GM18858 (cell line): Measurements from ENCODE around the gene IREB2.
"Not testable (repeated sequence)": the region's sequence is repeated elsewhere in the genome, so short reads cannot be mapped to it uniquely, and the experiment has no call there.

Source experiments
- ATAC-seq: cut with Tn5 transposase; IDR thresholded peaks from one replicate; pipeline ENCODE4 v1.9.1; 2021; ENCODE audit not compliant: unreplicated experiment

The IREB2 gene

DNA sequence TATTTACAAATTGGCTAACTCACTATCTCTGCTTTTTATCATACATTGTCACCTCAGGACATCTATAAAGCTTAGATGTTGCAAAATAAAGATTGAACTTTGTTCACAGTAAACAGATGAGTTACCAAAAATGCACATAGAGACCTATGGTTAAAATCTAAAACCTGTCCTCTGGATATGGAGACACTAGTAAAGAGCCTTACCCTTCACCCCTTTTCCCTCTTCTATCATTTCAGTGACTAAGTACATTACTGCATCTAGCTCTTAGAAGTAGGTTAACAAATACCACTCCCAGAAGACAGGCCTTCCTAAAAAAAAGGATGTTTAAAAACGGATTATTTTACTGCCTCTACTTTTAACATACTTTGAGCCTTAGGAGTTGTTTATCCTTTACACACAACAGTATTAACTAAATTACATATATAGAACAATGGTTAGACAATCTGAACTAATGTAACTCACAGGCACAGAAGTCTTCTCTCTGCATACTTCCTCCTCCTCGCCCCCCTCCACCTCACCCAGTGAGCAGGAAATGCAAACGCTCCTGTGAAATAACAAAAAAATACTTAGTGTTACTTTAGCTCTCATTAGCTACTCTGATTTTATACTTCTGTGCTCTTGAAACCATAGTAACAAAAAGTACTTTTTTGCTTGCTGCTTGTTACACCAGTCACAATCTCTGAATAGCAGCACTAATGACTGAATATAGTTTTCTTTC, 23.3 kb downstream of the IREB2 start:
- ATAC-seq, result no peak

DNA sequence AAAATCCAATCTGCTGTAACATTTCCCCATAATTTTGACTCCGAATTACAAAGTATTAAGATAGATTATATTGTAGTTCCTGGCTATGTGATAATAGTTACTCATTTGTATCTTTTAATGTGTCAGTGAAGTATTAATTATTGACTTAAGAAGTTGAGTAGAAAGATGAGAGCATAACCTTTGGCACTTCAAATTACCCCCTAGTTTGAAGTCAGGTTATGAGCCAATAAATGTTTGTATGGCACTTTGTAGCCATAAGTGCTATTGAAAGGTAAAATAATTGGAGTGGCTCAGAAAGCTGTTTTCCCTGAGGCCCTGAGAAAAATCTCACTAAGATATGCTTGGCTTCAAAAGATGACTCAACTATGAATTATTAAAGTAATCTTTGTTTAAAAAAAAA, 31.0 kb downstream of the IREB2 start:
- ATAC-seq, result no peak

DNA sequence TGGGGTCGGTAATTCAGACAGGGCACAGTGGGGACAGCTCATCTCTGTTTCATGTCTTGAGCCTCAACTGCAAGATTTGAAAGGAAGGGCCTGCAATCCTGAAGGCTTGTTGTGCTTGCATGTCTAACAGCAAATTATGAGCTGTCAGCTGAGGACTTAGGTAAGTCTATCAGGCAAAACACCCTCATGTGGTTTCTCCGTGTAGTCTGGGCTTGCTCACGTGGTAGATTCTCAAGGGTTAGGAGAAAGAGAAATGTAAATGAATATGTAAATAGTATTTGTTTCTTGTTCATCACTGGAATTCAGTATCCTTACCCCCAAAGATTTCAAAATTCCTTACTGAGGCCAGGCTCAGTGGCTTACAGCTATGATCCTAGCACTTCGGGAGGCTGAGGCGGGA, 39.3 kb downstream of the IREB2 start:
- no peak for ATAC-seq

DNA sequence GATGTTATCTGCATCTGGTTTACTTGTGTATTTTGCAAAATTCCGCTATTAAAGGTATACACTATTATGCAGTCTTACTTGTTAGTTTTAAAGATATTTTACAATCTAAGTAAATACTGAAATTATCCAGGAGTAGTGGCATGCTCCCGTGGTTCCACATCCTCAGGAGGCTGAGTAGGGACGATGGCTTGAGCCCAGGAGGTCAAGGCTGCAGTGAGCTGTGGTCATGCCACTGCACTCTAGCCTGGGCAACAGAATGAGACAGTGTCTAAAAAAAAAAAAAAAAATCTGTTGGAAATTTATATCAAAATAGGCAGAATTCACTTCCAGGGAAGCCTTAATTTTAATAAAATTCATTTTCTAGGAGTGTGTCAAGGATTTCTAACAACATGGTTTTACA, 41.6 kb downstream of the IREB2 start:
- ATAC-seq, result no peak

DNA sequence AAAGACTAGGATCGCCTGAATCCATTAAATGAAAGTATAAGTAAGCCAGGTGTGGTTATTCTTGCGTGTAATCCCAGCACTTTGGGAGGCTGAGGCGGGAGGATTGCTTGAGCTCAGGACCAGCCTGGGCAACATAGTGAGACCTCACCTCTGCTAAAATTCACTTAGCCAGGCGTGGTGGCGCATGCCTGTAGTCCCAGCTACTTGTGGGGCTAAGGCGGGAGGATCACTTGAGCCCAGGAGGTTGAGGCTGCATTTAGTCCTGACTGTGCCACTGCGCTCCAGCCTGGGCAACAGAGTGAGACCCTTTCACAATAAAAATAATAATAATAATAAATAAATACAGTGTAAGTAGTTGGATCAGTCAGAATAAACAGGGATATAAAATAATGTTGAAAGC, 43.9 kb downstream of the IREB2 start:
- no peak for ATAC-seq

DNA sequence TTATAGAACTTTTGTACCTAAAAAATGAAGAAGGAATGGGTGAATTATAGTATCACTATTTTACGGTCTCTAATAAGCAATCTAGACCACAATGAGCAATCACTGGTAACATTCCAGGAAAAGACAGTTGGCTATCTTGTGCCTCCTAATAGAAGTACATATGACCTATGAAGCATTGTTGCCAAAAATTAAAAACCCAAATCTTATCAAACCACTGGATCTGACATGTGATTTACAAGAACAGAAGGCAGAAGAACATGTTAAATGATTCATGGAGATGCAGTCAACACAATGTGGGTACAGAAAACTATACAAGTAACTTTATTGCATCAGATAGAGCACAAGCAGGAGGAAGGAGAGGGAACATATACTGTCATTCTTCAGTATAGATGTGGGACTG, 54.9 kb downstream of the IREB2 start:
- no peak for ATAC-seq

DNA sequence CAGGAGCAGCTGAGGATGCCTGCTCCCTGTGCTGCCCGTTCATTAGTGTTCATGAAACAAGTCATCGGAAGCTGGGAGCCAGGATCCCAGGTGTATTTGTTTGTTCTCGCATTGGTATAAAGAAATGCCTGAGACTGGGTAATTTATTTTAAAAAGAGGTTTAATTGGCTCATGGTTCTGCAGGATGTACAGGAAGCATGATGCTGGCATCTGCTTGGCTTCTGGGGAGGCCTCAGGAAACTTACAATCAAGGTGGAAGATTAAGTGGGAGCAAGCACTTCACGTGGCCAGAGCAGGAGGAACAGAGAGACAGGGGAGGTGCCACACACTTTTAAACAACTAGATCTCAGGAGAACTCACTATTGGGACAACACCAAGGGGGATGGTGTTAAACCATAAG, 63.8 kb downstream of the IREB2 start:
- no peak for ATAC-seq

DNA sequence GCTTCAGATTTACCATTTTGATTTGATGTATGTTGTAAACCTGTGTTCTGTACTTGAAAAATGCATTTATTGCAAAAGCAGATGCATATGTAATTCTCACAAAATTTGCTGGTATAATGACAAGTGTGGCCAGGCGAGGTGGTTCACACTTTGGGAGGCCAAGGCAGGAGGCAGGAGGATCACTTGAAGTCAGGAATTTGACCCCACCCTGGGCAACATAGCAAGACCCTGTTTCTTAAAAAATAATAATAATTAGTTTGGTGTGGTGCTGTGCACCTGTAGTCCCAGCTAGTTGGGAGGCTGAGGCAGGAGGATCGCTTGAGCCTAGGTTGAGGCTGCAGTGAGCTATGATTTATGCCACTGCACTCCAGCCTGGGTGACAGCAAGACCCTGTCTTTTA, 64.6 kb downstream of the IREB2 start:
- ATAC-seq, result no peak

DNA sequence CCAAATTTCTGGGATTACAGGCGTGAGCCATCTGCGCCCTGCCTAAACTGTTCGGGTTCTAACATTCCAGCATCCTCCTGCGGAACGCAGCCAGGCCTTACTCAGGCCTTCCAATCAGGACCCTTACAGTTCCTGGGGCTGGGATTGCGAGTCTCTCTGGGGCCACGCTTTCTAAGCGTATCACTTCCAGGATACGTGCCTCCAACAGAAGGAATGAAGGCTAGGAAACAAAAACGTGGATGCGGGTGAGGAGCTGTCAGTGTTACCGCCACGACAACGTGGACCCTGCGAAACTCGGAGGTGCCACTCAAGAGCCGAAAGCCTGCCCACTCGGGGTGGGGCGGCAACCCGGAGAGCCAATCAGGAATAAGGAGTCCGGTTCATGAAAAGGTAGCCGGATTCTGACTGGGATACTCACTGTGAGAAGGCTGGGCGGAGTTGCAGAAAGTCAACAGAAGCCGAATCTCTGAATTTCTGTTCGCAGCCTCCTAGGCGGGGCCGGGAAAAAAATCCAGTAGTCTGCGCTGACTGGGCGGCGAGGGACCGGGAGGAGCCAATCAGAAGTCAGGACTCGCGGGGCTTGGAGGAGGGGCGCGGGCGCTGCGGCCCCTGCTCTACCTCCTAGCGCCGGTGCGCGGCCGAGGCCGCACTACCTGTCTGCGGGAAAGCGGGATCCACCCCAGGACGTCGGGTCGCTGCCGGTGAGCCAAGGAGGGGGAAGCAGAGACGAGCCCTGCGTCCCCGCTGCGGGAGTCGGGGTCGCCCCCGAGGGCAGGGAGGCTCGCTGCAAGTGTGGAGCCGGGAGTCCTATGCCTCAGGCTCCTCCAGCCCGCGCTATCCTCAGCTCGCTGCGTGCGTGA, 69.2 kb downstream of the IREB2 start, which contains the start of gene HYKK:
Gene HYKK, plus strand, starts transcription at position 607 of the 860 bp plus-strand sequence. CDS start 5,512 bp downstream, outside the sequence.
- peak; percentile 66 for ATAC-seq

DNA sequence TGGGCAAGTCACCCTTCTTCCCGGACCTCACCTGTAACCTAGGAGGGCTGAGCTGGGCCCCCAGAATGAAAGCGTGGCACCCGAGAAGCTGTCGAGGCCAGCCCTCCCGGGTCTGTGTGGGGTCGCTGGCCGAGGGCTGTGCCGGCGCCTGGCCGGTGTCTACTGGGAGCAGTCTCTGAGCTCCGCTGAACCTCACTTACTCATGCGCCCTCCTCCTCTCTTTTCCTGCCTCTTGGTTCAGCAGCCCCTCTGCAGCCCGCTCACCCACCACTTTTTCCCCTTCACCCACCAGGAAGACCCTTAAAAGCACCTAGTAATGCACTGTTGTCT, 69.8 kb downstream of the IREB2 start:
- no peak for ATAC-seq

DNA sequence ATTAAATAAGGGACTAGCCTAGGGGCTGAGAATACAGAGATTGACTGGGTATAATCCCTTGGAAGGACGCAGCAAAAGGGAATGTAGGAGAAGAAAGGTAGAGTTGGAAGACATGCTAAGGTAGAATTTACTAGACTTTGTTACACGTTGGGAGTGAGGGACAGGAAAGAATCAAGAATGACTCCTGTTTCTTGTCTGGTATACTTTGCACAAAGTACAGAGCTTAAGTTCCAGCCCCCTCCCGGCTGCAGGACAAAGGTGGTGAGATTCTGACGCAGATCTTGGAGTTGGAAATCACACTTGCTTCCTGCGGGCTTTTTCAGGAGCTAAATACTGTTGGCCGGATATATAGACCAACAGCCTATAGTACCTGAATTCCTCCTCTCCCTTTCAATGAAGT, 70.3 kb downstream of the IREB2 start:
- ATAC-seq, result no peak

DNA sequence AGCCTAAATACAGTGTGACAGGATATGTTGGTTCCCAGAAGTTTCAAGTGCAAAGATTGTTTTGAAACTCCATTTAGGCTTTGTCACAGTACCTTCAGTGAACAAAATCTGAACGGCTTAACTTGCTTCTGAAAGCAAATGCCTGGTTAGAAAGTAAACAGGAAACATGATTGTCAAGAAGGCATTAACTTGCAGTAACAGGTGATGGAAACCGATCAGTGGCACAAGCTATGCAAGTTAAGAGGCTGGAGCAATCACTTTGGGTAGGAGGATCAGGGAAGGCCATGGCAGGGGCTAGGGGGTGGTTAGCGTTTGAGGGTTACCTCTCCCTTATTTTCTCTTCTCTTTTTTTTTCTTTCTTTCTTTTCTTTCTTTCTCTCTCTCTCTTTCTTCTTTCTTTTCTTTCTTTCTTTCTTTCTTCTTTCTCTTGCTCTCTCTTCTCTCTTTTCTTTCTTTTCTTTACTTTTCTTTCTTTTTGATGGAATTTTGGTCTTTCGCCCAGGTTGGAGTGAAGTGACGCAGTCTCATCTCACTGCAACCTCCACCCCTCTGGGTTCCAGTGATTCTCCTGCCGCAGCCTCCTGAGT, 71.8 kb downstream of the IREB2 start:
- ATAC-seq, result no peak

DNA sequence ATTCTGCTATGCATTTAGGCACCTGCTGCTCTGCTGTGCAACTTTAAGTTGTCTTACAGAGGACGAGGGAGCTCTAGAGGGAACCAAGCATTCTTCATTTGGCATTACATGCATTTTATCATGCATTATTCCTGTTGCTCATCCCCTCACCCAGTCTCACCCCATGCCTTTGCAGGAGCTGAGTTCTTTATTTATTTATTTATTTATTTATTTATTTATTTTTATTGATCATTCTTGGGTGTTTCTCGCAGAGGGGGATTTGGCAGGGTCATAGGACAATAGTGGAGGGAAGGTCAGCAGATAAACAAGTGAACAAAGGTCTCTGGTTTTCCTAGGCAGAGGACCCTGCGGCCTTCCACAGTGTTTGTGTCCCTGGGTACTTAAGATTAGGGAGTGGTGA, 82.0 kb downstream of the IREB2 start:
- not testable (repeated sequence) for ATAC-seq

DNA sequence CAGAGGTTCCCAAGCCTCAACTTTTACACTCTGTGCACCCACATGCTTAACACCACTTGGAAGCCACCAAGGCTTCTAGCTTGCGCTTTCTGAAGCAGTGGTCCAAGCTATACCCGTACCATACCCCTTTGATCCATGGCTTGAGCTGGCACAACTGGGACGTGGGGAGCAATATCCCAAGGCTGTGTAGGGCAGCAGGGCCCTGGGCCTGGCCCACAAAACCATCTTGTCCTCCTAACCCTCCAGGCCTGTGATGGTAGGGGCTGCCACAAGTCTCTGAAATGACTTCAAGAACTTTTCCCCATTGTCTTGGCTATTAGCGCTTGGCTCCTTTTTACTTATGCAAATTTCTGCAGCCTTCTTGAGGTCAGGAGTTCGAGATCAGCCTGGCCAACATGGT, 86.2 kb downstream of the IREB2 start:
- ATAC-seq, result no peak

DNA sequence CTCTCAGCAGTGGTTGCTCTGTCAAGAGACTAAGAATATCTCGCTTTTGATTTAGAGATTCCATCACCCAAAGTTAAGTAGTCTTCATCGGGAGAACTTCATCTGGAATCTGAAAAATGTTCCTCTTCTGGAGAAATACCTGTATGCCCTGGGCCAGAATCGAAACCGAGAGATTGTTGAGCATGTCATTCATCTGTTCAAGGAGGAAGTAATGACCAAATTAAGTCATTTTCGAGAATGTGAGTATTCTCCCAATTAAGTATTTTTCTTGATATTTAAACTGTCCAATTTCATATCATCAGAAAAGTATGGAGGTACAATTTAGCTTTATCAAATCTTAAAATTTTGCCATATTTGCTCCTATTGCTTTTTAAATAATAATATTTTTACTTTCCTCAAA, 89.3 kb downstream of the IREB2 start:
- no peak for ATAC-seq

DNA sequence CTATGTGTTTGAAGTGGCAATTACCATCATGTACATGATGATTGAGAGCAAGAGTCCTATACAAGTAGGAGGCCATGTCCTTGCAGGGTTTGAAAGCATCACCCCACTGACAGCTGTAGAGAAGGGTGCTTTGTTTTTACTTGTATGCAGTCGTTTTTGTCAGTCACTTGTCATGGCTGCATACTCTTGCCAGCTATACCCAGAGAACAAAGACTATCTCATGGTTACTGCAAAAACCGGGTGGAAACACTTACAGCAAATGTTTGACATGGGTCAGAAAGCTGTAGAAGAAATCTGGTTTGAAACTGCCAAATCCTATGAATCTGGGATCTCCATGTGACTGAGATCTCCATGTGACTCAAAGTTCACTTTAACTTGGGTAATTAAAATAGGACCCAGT, 95.3 kb downstream of the IREB2 start:
- no peak for ATAC-seq

DNA sequence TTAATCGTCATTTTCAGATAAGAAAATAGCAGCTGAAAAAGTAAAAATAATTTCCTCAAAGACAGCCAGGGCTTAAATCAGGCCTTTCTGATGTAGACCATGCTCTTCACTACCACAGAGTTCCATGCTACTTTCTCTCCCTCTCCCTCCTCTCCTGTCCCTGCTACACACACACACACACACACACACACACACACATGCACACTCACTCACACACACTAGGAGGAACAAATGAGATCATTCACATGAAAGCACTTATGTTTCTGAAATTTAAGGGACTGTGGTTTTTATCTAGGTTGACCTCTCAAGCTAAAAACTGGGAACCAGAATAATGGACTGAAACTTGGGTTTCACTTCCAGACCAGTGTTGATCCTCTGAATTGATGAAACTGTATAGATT, 98.1 kb downstream of the IREB2 start:
- no peak for ATAC-seq

DNA sequence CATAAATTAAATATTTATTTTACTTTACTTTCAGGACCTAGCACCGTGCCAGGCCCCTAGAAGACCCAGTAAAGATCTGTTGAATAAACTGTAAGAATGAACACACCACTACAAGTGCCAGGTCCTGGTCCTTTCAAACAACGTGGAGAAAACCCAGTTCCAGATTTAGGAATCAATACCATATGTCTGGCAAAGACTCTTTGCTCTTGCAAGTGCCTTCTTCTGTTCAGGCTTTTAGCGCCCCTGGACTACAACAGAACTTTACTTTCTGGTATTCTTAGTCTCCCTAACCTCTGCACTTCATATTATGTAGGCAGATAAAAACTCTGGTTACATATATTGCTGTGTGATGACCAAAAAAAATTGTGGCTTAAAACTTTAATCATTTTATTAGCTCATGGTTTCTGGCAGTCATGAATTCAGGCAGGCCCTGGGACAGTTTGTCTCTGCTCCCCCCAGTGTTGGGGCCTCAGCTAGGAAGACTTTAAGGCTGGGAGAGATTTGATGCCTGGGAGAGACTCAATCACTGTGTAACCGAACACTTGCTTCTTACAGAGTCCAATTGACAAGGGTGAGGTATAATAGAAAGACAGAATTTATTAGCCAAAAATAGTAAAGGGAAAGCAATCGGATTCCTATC, 99.4 kb downstream of the IREB2 start:
- no peak for ATAC-seq

DNA sequence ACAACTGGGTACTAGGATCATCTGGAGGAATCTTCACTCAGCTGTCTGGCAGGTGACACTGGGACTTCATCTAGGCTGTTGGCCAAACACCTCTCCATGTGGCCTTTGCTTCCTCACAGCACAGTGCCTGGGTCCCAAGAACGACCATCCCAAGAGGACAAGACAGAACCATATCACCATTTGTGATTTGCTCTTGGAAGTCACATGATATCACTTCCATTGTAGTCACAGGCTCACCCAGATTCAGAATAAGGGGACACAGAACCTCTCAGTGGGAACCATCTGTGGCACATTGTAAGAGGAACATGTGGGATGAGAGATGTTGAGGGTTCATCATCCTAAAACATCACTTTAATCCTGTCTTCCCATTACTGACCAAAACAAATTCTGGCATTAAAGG, 100.3 kb downstream of the IREB2 start:
- no peak for ATAC-seq

DNA sequence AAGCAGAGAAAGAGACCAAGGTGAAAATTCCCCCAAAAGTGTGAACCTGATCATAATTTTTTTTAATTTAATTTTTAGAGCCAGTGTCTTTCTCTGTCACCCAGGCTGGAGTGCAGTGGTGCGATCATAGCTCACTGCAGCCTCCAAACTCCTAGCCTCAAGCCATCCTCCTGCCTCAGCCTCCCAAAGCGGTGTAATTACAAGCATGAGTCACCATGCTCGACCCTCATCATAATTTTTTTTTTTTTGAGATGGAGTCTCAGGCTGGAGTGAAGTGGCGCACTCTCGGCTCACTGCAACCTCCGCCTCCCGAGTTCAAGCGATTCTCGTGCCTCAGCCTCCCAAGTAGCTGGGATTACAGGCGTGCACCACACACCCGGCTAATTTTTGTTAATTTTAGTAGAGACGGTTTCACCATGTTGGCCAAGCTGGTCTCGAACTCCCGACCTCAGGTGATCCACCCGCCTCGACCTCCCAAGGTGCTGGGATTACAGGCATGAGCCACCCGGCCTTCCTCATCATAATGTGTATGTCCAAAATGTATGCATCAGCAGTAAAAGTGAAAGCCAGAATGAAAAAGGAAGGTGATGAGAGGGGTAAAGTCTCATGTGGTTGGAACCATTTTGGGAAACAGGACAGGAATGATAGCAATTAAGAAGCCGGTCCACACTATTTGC, 101.6 kb downstream of the IREB2 start:
- ATAC-seq, result not testable (repeated sequence)
